Stromal cell of bone marrow (primary cell): ENCODE results near the gene IL32.

Experiments
- DNase-seq: peaks from one replicate; pipeline ENCODE4 v3.0.0-alpha.2; 2012; ENCODE audit warnings: low read depth

IL32 gene

DNA sequence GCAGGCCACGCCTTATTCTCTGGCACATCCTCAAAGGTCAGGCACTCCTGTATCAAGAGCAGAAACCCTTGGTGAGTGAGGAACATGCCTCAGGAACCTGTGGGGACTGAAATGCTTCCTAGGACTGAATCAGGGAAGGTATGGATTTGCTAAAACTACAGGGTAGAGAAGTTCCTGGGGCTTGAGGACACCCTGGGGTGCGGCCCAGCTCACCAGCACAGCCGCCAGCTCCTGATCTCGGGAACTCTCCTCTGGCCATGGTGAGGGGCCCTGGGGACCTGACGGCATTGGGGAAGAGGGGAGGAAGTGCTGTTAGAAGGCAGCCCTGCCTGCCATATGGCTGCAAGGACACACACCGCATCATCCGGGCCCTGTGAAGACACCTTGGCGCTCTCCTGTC is 26.1 kb downstream of the IL32 start:
- DNase-seq: no peak

DNA sequence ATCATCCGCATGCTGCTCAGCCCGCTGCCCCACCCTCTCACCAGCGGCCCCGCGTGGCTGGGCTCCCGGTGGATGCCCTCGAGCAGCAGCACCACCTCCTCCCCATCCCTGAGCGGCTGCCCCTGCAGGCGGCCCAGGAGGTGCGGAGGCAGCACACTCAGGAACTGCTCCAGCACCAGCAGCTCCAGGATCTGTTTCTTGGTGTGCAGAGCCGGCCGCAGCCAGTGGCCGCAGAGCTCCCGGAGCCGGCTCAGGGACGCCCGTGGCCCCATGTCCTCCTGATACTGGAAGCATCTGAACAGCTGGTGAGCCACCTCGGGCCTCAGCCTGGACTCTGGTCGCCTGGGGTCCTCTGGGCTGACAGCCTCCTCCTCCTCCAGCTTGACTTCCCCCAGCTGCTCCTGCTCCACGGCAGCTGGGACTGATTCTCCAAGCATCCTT is 27.1 kb downstream of the IL32 start:
- DNase-seq: no peak

DNA sequence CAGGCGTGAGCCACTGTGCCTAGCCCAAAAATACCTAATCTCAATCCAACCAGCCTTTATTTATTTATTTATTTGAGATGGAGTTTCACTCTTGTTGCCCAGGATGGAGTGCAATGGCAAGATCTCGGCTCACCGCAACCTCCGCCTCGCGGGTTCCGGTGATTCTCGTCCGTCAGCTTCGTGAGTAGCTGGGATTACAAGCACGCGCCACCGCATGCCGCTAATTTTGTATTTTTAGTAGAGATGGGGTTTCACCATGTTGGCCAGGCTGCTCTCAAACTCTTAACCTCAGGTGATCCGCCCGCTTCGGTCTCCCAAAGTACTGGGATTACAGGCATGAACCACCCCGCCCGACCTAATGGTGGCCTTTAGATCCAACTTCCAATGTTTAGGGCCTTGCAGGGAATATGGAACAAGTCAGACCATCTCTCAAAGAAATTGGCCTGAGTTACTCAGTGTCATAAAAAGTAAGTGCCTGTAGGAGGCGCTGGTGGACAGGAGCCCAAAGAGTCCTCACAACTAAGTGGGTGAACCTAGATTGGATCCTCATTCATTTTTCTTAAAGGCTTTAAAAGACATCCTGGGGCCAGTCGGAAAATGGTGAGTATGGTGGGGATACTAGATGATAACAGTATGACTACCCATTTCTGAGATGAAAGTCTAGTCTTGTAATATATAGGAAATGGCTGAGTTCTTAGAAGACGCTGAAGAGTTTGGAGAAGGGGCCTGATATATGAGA is 29.0 kb downstream of the IL32 start:
- DNase-seq: no peak

DNA sequence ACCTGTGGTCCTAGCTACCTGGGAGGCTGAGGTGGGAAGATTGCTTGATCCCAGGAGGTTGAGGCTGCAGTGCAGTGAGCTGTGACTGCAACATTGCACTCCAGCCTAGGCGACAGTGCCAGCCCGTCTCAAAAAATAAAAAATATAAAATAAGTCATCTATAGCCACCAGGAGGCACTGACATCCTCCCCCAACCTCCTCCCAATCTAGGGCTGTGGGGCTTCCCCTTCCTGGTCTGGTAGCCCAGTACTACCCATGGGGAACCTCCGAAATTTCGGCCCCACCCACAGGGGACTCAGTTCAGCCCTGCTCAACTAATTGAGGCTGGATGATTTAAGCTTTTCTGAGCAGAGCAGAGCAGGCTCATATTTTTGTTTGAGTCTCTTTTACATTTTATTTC is 30.4 kb downstream of the IL32 start:
- DNase-seq: no peak

DNA sequence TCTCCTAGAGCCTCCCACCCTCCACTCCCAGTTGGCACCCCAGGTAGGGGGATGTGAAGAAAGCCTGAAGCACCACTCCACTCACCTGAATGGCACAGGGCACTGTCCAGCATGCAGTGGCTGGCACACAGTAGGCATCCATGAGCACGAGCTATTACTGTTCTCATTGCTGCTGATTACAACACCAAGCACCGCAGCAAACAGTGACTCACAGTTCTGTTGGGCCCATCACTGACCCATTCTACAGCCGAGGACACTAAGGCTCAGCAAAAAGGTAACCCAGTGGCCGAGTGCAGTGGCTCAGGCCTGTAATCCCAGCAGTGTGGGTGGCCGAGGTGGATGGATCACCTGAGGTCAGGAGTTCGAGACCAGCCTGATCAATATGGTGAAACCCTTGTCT is 30.9 kb downstream of the IL32 start:
- no peak for DNase-seq

DNA sequence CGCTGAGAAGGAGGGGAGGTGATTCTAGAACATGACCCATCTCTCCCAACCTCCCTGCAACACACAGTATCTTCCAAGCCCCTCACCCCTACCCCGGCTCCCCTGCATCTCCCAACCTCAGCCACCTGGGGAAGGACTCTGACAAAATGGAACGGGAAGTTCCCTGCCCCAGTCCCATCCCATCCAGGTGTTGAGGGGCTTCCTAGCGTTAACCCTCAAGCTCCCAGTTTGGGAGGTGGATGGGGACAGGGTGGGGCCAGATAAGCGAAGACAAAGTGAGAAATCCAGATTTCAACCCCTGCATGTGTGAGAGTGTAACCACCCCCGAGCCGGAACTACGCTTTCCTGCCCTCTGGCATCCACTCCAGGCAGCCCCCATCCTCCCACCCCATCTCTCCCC is 31.8 kb downstream of the IL32 start:
- no peak for DNase-seq

DNA sequence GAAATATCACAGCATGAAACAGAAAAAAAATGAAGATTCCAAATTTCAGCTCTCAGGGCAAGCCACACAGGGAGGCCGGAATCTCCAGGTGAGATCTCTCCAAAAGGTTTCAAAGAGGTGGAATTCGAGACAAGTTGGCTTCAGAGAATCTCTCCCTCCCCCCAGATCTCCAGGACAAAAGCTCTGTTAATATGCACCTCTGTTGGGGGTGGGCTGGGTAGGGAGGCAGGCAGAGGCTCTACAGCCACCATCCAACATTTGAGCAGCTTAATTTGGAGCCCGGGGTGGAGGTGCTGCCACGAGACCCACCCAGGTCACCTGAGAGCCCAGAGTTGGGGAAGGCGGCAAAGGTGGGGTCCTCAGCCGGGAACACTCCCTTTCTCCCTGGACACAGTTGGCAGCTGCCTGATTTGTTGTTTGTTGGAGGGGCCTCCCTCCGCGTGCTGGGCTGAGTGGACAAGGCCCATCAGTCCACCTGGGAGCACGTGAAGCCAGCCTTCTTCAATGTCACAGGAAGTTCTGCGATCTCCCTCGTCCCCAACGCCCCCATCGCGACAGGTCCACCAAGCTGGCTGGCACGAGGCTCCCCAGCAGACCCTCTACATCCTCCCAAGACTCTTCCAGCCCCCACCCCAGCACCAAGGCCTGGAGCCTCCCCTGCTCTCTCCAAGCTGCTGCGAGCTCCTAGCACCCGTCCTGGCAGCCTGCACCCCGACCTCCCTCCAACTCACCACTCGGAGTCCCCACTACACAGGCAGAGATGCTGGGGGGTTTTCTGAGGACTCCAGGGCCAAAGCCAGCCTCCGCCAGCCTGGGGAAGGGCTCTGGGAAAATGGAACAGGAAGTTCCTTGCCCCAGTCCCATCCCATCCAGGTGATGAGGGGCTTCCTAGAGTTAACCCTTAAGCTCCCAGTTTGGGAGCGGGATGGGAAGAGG is 33.3 kb downstream of the IL32 start, which contains the start of gene ZSCAN10:
ZSCAN10 (minus strand) TSS at position 836 of the 936 bp plus-strand sequence. CDS start 6,357 bp downstream, outside the sequence.
- DNase-seq: no peak

DNA sequence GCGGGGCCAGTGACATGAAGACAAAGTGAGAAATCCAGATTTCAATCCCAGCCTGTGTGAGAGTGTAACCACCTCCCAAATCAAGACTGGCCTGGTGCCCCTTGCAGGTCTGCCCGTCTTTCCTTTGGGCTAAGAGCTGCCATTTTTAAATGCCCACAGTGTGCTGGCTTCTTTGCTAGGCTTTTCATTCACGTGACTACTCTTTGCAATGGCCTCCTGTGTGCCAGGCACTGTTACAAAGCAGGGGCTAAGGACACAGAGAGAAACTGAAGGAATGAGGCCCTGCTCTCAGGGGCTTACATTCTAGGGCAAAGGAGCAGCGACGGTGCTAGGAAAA is 33.9 kb downstream of the IL32 start:
- DNase-seq: no peak

DNA sequence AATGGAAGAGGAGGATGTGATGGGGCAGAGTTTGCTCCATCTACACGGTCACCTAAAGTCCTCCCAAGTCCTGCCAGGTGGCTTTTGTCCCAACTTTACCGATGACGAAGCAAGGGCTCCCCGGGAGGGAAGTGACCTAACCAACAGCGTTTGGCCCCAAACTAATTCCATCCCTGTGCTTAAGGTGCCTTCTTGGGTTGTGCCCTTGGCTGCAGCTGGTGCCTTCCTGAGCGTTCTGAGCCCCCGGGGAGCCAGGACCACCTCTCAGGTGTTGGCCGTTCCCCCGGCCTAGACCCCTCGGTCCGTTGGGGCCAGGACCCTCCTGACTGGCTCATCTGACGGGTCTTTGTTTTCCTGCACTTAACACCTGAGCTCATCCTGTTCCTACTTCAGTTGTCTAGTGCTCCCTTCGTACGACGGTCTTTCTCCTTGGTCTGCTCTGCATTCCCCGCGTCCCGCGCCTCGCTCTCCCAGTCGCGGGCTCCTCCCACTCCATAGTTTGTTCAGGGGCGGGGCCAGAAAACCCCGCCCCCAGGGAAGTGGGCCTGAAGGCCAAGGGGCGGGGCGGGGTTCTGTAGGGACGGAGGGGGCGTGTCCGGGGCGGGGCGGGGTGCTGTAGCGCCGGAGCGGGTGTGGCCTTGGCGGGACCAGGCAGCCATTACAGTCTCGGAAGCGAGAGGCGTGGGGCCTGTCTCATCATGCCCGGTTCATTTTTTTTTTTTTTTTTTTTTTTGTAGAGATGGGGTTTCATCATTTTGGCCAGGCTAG is 34.5 kb downstream of the IL32 start:
- peak; percentile 58 for DNase-seq

DNA sequence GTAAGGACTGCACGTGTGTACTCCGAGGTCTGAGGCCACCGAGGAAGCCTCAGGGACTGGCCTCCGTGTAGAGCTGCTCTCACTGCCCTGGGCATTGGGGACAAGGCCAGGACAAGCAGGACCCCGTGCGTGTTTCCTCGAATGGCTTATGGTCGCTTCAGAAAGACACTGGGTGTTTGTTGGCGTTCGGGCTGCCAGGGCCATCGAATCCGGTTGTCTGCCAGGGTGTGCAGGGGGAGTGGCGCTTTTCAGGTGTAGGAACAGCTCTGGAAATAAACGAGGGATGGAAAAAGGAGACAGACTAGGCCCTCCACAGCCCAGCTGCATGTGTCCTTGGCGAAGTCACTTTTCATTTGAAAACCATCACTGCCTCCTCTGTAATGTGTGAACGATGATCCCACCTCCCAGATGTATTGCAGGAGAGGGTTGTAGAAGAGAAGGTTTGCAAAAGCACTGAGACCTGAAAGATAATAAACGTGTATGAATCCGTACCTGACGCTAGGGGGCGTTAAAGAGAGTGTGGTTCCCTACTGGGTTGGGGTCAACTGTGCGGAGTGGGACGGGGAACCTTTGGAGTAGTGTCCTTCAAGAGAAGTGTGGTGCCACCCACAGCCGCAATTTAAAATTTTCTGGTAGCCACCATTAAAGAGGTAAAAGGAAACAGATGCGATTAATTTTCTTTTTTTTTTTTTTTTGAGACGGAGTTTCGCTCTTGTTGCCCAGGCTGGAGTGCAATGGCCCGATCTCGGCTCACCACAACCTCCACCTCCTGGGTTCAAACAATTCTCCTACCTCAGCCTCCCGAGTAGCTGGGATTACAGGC is 35.8 kb downstream of the IL32 start:
- no peak for DNase-seq

DNA sequence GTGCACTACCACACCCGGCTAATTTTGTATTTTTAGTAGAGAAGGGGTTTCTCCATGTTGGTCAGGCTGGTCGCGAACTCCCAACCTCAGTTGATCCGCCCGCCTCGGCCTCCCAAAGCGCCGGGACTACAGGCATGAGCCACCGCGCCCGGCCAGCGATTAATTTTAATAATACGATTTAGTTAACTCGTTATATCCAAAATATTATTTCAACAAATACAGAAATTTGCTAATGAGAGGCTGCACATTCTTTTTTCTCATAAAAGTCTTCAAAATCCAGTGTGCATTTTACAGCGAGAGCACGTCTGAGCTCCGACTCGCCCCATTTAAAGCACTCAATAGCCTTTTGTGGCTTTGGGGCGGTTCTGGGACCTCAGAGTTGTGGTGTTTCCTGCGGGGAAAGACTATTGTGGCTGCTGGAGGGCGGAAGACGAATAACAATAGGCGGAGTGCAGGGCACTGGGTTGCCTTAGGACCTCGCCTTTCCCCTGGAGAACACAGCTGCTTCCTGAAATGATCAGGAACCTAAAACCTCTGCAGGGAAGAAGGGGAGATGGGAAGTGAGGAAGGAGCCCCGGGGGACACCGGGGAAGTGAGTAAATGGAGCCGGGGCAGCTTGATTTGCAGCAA is 36.5 kb downstream of the IL32 start:
- no peak for DNase-seq

DNA sequence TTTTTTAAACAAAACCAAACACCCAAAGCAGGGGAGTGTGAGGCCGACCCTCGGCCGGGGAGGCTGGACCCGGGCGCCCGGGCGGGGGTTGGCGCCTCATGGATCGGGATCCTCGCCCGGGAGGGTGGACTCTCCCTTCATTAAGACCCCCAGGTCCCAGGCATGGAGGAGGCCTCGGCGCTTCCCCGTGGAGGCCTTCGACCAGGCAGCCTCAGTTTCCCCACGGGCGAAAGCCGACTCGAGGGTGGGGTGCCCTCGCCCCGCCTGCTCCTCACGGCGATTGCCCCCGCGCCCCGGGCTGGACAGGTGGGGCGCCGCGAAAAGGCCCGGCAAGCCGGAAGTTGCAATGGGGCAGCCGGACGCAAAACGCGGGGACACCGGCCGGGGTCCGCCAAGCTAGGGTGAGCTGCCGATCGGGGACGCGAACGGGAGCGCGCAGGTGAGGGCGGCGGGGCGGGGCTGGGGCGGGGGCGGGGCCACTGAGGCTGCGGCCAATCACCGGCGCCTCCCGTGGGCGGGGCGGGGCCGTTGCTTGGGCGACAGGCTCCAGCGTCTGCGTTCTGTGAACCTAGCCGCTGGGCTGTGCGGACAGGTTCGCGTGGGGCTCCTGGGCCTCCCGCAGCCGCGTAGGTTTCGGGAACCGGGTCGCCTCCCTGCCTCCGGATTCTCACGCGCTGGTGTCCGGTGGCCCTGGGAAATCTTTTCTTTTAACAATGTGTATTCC is 40.9 kb downstream of the IL32 start:
- peak; percentile 67 for DNase-seq

DNA sequence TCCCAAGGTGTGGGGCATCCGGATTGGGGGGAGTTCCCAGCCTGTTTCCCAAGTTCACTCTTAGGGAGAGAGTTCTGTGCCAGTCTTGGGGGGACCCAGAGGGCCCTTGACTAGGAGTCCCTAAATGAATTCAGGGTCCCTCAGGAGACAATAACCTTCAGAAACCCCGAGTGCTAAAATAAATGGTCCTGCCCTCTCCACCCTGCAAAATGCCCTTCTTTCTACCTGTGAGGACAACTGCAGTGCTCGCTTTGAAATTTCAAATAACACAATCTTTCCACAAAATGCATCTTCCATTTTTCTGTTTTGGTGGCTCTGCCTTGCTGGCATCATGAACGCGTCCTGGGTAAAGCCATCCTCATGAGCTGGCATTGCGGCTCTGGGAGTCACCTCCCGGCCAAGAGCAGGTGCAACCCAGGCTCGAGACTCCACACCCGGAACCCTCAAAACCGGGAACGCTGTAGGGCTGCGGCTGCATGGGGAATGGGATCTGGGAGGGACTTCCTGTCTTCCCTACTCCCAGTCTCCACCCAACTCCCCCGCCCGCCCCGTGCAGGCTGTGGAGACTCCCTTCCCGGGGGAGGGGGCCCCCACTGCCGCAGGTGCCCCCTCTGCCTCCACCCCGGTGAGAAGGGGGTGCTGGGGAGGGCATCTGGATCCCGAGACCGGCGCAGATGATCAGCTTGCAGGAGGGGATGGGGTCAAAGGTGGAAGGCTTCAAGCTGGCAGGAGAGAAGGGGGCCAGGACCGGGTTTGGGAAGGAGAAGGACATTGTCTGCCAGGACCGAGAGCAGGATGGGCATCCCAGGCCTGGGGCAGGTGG is 46.8 kb downstream of the IL32 start, which contains the start of gene ZNF205:
ZNF205 (plus strand) TSS at position 529 of the 823 bp plus-strand sequence. CDS start 845 bp downstream, outside the sequence.
- no peak for DNase-seq

DNA sequence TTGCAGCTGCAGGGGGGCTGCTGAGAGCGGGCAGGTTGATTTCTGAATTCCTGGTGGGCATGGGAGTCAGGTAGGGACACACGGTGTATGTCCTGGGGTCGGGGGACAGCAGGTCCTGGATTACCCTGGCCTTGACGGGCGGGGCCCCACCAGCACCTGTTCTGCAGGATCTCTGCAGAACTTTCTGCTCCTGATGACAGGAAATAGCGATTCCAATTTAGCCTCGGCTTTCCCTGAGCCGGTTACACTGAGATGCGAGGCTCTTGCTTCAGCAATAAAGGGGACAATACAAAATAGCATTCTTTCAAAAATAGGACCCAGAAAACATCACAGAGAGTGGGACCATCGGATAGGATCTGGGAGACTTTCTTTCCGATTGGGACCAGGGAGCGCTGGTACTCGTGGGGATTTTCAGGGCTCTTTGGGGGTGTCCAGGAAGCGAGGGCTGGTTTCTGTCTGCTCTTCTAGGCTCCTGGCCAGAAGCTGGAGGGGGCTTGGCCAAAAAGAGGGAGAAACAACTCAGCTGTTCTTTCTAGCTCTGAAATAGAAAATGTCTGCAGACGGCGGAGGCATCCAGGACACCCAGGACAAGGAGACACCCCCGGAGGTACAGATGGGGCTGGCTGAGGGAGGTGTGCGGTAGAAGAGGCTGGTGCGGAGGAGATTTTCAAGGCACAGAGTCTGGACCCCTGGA is 47.6 kb downstream of the IL32 start:
- DNase-seq: no peak

DNA sequence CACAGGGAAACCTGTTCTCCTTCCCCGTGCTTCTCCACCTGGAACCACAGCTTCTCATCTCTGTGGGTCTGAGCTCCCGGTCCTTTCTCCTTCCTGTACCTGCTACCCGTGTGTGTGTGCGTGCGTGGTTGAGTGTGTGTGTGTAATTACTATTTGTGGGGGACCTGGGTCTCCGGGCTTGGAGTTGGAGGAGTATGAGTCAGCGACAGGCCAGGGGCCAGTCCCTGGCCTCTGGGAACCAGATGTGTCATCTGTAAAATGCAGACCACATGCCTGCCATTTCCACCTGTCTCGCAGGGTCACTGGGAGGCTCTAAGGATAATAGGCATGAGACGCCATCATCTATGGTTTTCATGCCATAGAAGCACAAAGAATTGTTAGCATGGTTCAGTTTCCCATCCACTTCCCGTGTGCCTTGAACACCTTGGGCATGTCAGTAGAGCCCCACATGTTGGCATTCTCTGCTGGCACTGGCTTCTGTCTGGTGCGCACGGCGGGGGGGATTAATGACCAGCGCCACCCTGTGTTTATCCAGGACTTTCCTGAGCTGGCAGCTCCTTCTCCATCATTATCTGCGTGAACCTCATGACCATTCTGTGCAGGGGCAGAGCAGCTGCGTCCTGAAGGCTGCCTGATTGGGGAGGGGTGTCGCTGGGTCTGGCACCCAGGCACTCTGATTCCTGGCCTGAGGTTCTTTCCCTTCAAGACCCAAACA is 48.5 kb downstream of the IL32 start:
- no peak for DNase-seq

DNA sequence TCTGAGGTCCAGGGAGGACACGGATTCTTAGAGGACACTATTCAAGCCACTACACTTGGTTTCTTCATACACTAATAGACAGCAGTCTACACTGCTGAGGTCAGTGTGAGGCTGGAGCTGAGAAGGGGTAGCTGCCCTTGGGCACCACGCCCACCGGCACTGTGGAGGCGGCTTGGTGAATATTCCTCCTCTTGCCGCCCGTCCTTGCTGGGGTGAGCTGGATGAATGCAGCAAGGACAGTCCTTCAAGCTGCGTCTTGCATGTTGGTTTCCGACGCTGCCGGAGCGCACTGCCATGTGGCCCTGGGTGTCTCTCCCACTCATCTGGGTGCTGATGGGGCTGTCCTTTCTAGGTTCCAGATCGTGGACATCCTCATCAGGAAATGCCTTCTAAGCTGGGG is 49.6 kb downstream of the IL32 start:
- DNase-seq: no peak

DNA sequence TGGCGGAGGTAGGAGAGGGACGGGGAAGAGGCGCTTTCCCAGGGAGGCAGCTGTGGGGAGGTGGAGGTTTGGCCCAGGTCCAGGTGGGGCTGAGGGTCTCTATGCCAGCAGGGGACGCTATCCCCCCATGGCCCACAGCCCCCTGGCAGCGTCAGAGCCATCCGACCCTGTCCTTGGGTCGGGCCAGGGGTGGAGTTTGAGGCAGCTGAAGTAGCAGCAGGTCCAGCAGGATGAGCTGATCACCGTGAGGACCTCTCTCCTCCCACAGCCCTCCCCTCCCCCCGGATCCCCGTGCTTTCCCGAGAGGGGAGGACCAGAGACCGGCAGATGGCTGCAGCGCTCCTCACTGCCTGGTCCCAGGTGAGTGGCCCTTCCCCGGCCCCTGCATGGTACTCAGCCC is 50.1 kb downstream of the IL32 start:
- DNase-seq: no peak

DNA sequence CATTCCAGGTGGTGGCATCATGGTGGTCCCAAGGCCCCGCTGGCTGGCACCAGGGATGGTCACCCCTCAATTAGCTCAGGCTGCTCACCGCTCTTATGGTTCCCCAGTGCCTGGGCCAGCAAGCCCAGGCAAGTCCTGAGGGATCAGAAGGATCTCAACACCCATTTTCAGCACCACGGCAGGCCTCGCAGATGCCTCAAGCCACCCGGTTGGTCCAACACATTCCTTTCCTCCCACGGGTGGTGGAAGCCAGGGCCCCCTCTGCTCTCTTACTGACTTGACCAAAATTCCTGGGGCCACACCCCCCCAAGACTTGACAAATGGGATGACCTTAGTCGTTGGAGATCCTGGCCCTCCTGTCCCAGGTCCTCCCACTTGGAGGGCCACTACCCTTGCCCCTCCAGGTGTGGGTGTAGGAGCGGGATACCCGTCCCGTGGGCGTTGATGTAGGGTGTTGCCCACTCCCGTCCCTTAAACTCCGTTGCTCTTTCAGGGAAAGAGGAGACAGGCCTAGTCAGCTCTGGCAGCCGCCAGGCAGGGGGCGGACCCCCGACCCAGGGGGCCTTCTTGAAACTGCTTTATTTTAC is 52.9 kb downstream of the IL32 start:
- DNase-seq: no peak
